Measurements from ENCODE around the gene AP3B1. TPM values are rescaled to one million over a fixed set of nuclear protein-coding genes. Genes with fewer than 3 reads are reported as not detected.

The AP3B1 gene
- total RNA-seq, 3 donors from 2014 or later, result 29.2 to 34.7 (median 31.2) TPM

DNA sequence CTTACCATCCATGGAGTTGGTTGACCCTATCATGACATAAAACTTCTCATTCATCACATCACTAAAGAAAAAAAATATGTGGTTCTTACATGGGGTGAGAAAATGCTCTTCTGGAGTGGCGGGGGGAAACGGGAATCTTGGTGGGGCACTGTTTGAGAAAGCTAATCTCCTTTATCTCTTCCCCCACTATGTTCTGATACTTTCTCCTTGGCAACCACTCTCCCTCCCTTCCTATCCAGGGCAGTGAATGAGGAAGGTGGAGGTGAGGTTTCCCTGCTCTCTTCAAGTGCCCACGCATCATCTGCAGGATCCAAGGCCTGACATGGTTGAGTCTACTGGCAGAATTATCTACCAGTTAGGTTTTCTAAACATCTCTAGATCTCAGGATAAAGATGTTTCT lies 297.6 kb downstream of the AP3B1 start:
- Mint-ChIP-seq H3K36me3 (ENCODE audit: insufficient read depth) (peaks cover 30% of the 10 kb centered on the region), H3K4me3 (no peak overlapping the region), H3K4me1 (ENCODE audit: low read depth) (no peaks in the 10 kb centered on the region), H3K9me3 (no peaks in the 10 kb centered on the region), H3K27me3 (ENCODE audit: low read depth) (no peaks in the 10 kb centered on the region)
- no peak for DNase-seq
- no peak for ATAC-seq

DNA sequence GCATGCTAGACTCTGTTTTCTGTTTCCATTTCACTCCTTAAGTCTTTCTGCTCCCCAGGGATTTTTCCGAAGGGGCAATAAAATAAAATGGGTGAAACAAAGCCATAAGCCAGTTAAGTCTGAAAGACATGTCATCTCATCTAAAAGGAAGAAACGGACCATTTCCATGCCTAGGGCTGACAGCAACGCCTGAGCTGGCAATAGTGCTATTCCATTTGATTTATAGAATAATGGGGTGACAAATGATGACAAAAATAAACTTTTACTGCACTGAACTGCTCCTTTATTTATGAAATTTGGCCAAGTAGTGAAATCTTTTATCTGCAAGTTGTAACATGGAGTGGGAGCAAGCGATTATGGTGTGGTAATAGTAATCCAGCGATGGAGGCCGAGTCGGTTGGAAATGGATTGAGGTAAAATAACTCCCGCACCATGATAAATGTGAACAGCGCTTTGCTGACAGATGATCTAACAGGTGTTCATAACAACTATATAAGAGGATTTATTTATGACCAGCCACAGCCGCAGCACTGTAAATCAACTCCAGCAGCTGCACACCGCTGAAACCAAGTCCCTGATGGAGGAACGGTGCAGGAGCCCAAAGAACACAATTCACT lies 298.6 kb downstream of the AP3B1 start:
- Mint-ChIP-seq H3K27me3 (ENCODE audit: low read depth) (no peaks in the 10 kb centered on the region), H3K4me1 (ENCODE audit: low read depth) (no peaks in the 10 kb centered on the region), H3K36me3 (ENCODE audit: insufficient read depth) (peaks cover 25% of the 10 kb centered on the region), H3K9me3 (no peaks in the 10 kb centered on the region), H3K4me3 (no peak overlapping the region)
- DNase-seq (no peak), ATAC-seq (no peak)

DNA sequence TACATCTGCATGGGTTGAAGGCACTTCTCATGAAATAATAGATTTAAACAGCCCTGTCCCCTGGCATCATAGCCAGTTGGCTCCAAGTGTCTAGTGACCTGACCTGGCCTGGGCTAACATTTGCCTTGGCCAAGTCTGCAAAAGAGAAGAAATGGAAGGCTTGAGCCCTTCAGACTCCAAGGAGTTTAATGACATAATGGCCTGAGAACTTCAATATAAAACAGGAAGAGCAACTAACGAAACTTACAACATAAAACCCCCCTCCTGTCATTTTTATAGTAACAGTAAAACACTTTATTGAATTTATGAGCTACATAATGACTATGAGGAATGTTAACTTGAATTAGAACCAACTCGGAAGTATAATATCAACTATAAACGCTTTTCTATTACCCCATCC lies 299.6 kb downstream of the AP3B1 start:
- H3K4me3 Mint-ChIP-seq, result no peak overlapping the region
- DNase-seq (no peak), ATAC-seq (no peak)
- no peaks in the 10 kb centered on the region for H3K4me1 Mint-ChIP-seq (ENCODE audit: low read depth)
- H3K27me3 Mint-ChIP-seq (ENCODE audit: low read depth), result no peaks in the 10 kb centered on the region
- H3K9me3 Mint-ChIP-seq, result no peaks in the 10 kb centered on the region
- H3K36me3 Mint-ChIP-seq (ENCODE audit: insufficient read depth), result peaks cover 21% of the 10 kb centered on the region

DNA sequence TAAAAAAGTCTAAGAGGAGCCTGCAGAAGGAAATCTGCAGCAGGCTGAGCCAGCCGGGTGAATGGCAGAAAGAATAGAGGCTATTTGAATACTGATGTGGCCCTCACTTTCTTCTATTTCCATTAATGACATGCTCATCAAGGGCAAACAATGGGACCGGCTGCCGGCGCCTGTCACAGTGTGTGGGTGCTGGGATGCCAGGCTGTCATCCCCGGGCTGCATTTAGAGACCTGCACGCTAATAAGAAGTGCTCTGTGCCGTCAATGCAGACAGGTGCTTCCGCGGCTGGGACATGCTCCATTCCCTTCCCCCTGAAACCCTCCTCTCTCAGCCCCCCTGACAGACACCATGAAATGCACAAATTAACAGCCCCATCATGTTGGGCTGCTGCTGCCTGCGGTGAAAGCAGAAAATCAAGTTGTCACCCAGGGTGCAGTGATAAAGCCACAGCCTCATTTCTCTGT lies 300.6 kb downstream of the AP3B1 start:
- Mint-ChIP-seq H3K4me3 (no peak overlapping the region), H3K36me3 (ENCODE audit: insufficient read depth) (peaks cover 14% of the 10 kb centered on the region), H3K27me3 (ENCODE audit: low read depth) (no peaks in the 10 kb centered on the region), H3K4me1 (ENCODE audit: low read depth) (no peaks in the 10 kb centered on the region), H3K9me3 (no peaks in the 10 kb centered on the region)
- no peak for ATAC-seq
- DNase-seq, result no peak

DNA sequence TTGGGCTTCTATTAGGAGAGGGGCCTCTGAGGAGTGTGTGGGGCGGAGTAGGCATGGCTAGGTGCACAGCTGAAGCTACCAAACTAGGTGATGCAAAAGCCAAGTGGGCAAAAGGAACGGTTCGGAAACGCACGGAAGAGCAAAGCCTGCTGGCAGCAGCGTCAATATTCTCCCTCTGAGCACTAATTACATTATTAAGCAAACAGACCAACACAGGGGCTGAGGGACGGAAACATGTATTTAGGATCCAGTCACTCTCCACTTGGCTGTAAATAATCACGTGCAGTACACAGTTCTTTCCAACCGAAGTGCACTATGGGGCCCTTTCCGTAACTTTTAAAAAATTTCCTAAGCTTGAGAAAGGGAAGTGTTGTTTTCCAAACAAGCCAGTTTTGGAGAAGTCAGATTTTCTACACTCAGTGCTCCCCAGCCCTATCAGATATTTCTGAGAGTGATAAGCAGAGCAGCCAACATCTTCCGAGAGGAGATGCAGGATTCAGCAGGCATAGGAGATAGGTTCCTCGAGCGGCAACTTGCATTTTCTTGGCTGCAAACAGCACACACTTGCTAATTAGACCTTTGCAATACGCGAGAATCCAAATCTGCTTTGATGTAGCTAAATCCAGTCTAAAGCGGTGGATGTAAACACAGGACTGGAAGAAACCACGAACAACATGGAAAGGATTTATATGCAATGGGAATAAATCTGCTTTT lies 301.2 kb downstream of the AP3B1 start:
- no peaks in the 10 kb centered on the region for H3K27me3 Mint-ChIP-seq (ENCODE audit: low read depth)
- H3K4me3 Mint-ChIP-seq, result no peak overlapping the region
- ATAC-seq, result no peak
- H3K36me3 Mint-ChIP-seq (ENCODE audit: insufficient read depth), result peaks cover 10% of the 10 kb centered on the region
- no peak for DNase-seq
- H3K4me1 Mint-ChIP-seq (ENCODE audit: low read depth), result no peaks in the 10 kb centered on the region
- H3K9me3 Mint-ChIP-seq, result no peaks in the 10 kb centered on the region

DNA sequence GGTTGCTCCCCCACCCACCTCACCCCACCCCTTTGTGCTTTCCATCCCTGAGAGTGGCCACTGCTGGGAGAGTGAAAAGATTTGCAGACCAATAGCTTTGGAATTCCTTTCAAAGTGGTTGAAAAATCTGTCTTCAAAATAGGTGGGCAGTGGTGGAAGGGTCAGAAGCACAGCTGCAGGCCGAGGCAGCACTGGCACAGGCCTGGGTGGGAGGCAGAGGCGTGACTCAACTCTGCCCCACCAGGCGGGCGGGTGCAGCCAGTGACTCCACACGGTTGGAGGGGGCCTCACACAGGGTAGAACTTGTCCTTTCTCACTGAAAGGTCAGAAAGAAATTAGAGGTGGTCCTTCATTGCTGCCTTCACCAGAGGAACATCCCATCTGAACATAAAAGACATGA lies 303.4 kb downstream of the AP3B1 start:
- no peaks in the 10 kb centered on the region for H3K4me1 Mint-ChIP-seq (ENCODE audit: low read depth)
- H3K36me3 Mint-ChIP-seq (ENCODE audit: insufficient read depth), result peaks cover 3% of the 10 kb centered on the region
- DNase-seq (no peak), ATAC-seq (no peak)
- no peaks in the 10 kb centered on the region for H3K9me3 Mint-ChIP-seq
- no peak overlapping the region for H3K4me3 Mint-ChIP-seq
- no peaks in the 10 kb centered on the region for H3K27me3 Mint-ChIP-seq (ENCODE audit: low read depth)

DNA sequence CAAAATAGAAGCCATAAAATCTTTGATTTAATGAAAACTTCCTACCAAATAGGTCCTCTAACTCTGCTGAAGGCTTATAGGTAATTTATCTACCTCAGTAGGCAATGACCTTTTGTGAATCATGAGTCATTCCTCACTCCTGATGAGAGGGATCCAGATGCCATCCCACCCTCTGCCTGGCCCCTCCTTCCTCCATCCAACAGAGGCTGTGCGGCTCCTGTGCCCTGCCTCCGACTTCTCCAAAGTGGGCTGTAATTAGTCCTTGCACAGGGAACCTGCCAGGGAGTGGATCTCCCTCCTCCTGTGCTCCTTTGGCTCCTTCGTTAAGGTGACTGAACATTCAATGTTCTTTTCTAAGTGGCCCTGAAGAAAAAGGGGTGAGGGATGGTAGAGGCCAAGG lies 304.5 kb downstream of the AP3B1 start:
- DNase-seq (no peak), ATAC-seq (no peak)
- H3K4me3 Mint-ChIP-seq, result no peak overlapping the region
- H3K27me3 Mint-ChIP-seq (ENCODE audit: low read depth), result no peaks in the 10 kb centered on the region
- H3K9me3 Mint-ChIP-seq, result no peaks in the 10 kb centered on the region
- H3K4me1 Mint-ChIP-seq (ENCODE audit: low read depth), result no peaks in the 10 kb centered on the region
- peaks cover 3% of the 10 kb centered on the region for H3K36me3 Mint-ChIP-seq (ENCODE audit: insufficient read depth)

DNA sequence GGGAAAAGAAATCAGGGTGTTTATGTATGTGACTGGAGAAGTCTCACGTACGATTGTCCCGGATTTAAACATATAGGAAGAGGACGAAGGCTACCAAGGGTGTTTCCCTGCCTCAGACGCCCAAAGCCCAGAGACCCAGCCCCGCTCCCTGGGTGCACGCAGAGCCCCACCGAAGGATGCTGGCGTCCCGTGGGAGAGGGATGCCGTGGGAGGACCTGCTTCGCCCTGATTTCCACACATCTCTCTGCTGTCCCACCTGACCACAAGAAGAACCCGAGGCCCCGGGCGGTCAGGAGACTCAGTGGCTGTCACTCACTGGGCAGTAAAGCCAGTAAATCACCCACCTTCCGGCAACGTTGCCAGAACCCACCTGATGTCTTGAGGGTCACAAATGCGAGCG lies 306.5 kb downstream of the AP3B1 start:
- peaks cover 2% of the 10 kb centered on the region for H3K36me3 Mint-ChIP-seq (ENCODE audit: insufficient read depth)
- DNase-seq, result no peak
- H3K9me3 Mint-ChIP-seq, result no peaks in the 10 kb centered on the region
- no peak for ATAC-seq
- no peak overlapping the region for H3K4me3 Mint-ChIP-seq
- no peaks in the 10 kb centered on the region for H3K27me3 Mint-ChIP-seq (ENCODE audit: low read depth)
- no peaks in the 10 kb centered on the region for H3K4me1 Mint-ChIP-seq (ENCODE audit: low read depth)

DNA sequence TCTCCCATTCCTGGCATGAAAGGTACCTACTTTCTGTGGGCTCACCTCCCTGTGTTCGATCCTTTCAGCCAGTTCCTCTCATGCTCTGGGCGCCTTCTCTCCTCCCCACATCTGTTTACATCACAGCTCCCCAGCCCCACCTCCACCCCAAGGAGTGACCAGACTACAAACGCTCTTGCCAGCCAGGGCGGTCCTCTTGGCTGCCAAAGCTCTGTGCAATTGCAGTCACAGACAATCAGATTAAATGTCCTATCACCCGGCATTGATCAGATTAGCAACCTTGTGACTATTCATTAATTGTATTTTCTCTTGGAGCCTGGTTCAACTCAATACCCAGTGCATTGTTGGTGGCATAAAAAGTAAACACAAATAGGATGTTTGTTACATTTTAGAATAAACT lies 307.2 kb downstream of the AP3B1 start:
- no peak overlapping the region for H3K4me3 Mint-ChIP-seq
- no peaks in the 10 kb centered on the region for H3K9me3 Mint-ChIP-seq
- no peaks in the 10 kb centered on the region for H3K36me3 Mint-ChIP-seq (ENCODE audit: insufficient read depth)
- DNase-seq, result no peak
- no peaks in the 10 kb centered on the region for H3K27me3 Mint-ChIP-seq (ENCODE audit: low read depth)
- no peak for ATAC-seq
- H3K4me1 Mint-ChIP-seq (ENCODE audit: low read depth), result no peaks in the 10 kb centered on the region

DNA sequence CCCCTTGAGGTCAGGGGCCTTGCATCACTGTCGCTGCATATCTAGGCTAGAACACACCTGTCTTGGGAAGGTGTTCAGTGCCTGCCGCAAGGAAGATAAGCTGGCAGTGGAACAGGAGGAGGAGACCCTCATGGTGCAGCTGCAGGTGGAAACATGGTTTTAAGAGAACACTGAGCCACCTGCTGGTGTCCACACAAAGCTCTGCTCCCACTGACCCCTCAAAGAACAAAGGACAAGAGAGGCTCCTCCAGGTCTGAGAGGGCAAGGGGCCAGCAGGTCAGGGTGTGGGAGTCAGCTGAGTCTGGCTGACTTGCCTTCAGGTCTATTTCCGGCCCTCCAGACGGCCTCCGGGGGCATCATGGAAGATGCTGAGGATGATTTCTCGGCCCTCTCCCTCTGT lies 308.2 kb downstream of the AP3B1 start:
- no peak for ATAC-seq

DNA sequence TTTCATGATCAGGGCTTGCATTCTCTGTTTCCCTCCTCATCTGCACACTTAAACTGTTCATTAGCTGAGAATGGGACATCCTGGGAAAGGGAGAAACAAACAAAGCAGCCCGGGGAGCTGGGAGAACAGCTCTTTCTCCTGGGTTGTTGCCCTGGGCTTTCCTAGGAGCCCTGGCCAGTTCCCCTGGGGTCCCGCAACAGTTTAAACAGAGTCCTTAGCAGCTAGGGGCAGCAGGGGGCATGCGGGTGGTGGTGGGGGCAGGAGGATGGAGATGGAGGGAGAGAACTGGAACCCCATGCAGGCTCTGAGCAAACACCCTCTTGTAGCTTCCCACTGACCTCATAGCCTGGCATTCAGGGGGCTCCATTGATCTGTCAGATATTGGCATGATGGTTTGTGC lies 309.3 kb downstream of the AP3B1 start:
- Mint-ChIP-seq H3K27me3 (ENCODE audit: low read depth) (no peaks in the 10 kb centered on the region), H3K36me3 (ENCODE audit: insufficient read depth) (no peaks in the 10 kb centered on the region), H3K4me3 (no peak overlapping the region), H3K4me1 (ENCODE audit: low read depth) (no peaks in the 10 kb centered on the region), H3K9me3 (no peaks in the 10 kb centered on the region)
- no peak for ATAC-seq
- no peak for DNase-seq

More for the DNA sequence above, 308.2 kb downstream of the AP3B1 start:
- no peaks in the 10 kb centered on the region for H3K27me3 Mint-ChIP-seq (ENCODE audit: low read depth)
- H3K9me3 Mint-ChIP-seq, result no peaks in the 10 kb centered on the region
- DNase-seq, result no peak
- H3K36me3 Mint-ChIP-seq (ENCODE audit: insufficient read depth), result no peaks in the 10 kb centered on the region
- H3K4me3 Mint-ChIP-seq, result no peak overlapping the region
- no peaks in the 10 kb centered on the region for H3K4me1 Mint-ChIP-seq (ENCODE audit: low read depth)

DNA sequence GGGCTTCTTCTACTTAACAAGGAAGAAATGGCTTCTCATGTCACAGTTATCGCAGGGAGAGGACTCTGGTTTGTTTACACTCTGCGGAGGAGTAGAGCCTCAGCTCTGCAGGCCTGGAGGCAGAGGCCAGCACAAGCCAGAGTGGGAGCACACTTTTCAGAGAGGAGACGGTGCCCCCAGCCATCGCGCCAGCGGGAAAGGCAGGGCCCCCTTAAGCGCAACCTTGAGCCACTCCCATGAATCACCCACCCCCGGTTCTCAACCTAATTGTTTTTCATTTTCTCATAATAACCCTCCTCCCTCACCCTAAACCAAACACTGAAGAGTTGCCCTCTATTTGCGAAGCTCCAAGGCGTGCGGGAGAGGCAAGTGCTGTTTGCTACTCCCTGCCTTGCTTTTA lies 309.9 kb downstream of the AP3B1 start:
- Mint-ChIP-seq H3K4me3 (no peak overlapping the region), H3K9me3 (no peaks in the 10 kb centered on the region), H3K36me3 (ENCODE audit: insufficient read depth) (no peaks in the 10 kb centered on the region), H3K4me1 (ENCODE audit: low read depth) (no peaks in the 10 kb centered on the region), H3K27me3 (ENCODE audit: low read depth) (peaks cover 2% of the 10 kb centered on the region)
- no peak for ATAC-seq
- DNase-seq, result no peak

DNA sequence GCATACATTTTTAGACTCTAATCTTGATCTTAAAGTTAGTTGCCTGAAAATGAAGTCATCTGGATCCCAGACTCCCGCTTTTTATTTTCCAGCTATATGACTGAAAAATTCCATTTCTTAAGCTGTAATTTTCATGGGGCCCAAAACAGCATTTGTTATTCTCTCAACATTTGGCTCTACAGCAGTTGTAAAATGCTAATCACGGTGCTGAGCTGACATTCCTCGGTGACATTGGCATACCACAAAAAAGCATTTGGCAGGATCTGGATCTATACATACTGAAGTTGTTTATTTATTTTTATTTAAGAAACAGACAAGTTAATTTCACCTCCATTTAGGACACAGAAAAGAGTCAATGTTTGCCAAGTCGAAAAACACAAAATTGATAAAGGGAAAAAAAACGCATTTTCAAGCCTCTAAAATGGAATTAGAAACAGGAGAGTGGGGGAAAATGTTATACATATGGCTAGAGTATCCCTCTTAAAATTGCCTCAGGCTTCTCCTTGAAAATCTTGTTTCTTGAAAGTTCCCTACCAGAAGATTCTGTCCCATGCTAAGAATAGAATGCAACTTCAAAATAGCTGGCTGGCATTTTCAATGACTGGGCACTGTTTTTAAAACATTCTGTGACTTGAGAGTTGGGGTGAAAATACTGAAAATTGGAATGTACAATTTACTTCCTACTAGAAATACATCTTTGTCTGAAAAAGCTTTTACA lies 310.9 kb downstream of the AP3B1 start:
- DNase-seq (no peak), ATAC-seq (no peak)
- Mint-ChIP-seq H3K9me3 (no peaks in the 10 kb centered on the region), H3K4me1 (ENCODE audit: low read depth) (no peaks in the 10 kb centered on the region), H3K36me3 (ENCODE audit: insufficient read depth) (no peaks in the 10 kb centered on the region), H3K27me3 (ENCODE audit: low read depth) (peaks cover 5% of the 10 kb centered on the region), H3K4me3 (no peak overlapping the region)

DNA sequence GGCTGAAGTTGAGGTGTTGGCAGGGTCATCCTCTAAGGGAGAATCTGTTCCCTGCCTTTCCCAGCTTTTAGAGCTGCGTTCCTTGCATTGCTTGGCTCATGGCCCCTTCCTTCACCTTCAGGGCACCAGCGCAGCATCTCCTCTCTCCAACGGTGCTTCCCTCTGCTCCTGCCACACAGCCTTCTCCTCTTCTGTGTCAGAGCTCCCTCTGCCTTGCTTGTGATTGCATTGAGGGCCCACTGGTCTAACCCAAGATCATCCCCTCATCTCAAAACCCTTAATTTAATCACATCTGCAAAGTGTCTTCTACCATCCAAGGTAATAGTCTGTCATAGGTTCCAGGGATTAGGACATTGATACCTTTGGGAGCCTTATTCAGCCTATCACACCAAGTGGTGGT lies 312.7 kb downstream of the AP3B1 start:
- no peak for ATAC-seq
- H3K4me1 Mint-ChIP-seq (ENCODE audit: low read depth), result no peaks in the 10 kb centered on the region
- H3K9me3 Mint-ChIP-seq, result no peaks in the 10 kb centered on the region
- peaks cover 5% of the 10 kb centered on the region for H3K27me3 Mint-ChIP-seq (ENCODE audit: low read depth)
- H3K4me3 Mint-ChIP-seq, result no peak overlapping the region
- H3K36me3 Mint-ChIP-seq (ENCODE audit: insufficient read depth), result peaks cover 1% of the 10 kb centered on the region
- no peak for DNase-seq

DNA sequence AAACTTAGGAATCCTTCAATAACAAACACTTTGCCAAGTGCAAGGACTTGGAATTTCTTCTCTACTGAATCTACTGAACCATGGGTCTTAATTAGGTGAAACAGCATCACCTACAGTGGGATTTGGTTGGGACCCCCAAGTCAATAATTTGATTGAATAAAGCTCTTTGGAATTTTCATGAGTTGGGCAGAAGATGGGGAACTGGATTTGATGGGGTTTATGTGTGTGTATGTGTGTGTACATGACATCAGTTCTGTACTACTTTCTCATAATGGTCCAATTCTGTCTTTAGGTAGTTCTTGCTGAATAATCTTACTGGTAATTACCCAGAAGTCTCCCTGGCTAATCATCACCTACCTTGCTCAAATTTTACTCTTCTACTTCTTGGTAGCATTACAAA lies 319.9 kb downstream of the AP3B1 start:
- Mint-ChIP-seq H3K36me3 (ENCODE audit: insufficient read depth) (peaks cover 1% of the 10 kb centered on the region), H3K9me3 (no peaks in the 10 kb centered on the region)
- ATAC-seq, result no peak

More for the DNA sequence above, 319.9 kb downstream of the AP3B1 start:
- Mint-ChIP-seq H3K4me1 (ENCODE audit: low read depth) (peaks cover 8% of the 10 kb centered on the region), H3K27me3 (ENCODE audit: low read depth) (peaks cover 49% of the 10 kb centered on the region), H3K4me3 (no peak overlapping the region)
- DNase-seq, result no peak

All from activated T-cell treated with anti-CD3 and anti-CD28 coated beads, Interleukin-2, amount 50 U/mL, for 4 hours (primary cell).